Lower leg skin (tissue), 3 donors: ENCODE results near the gene CCDC57.

Source experiments
- CTCF ChIP-seq, 3 donors: fragments of 450-650 bp; IDR thresholded peaks; one replicate each; pipeline ENCODE4 v1.5.1; 2016; ENCODE audit warnings: antibody characterized with exemption in 3 of 3, mild to moderate bottlenecking in 3 of 3, moderate library complexity in 2 of 3
- POLR2A ChIP-seq, 2 donors: fragments of 450-650 bp; IDR thresholded peaks; one replicate each; pipeline ENCODE4 v1.6.1; 2016 to 2017; ENCODE audit warnings: antibody characterized with exemption in 2 of 2, mild to moderate bottlenecking in 1 of 2, moderate library complexity in 1 of 2

- TF ChIP-seq CTCF (IDR thresholded peaks at IDR 0.05), result no peak
- TF ChIP-seq POLR2A (IDR thresholded peaks at IDR 0.05), result no peak
Observed at GRCh38 chr17:82239926-82240505, 27.4 kb upstream of the CCDC57 start.
